Chondrocyte (in vitro differentiated cells): ENCODE measurements around the gene COTL1. TPM values are rescaled to one million over a fixed set of nuclear protein-coding genes. Genes with fewer than 3 reads are reported as not detected.
"Not testable (repeated sequence)": the region's sequence is repeated elsewhere in the genome, so short reads cannot be mapped to it uniquely, and the experiment has no call there.

Experiments used
- DNase-seq: peaks from one replicate; pipeline ENCODE4 v3.0.0; 2021; ENCODE audit warnings: mixed read lengths, low spot score
- H3K27ac Mint-ChIP-seq: one replicate; pipeline ENCODE4 v1.8.0; 2021; ENCODE audit warnings: mild to moderate bottlenecking, moderate library complexity, mixed read lengths; ENCODE audit not compliant: unreplicated experiment
- H3K27me3 Mint-ChIP-seq: 2 replicates; pipeline ENCODE4 v1.8.0; 2021; ENCODE audit warnings: low read depth, mixed read lengths
- H3K36me3 Mint-ChIP-seq: 2 replicates; pipeline ENCODE4 v1.8.0; 2021; ENCODE audit warnings: low read depth, mixed read lengths
- H3K4me1 Mint-ChIP-seq: 2 replicates; pipeline ENCODE4 v1.8.0; 2021; ENCODE audit warnings: low read depth, mild to moderate bottlenecking, mixed read lengths
- H3K4me3 Mint-ChIP-seq: one replicate; pipeline ENCODE4 v1.8.0; 2021; ENCODE audit warnings: mild to moderate bottlenecking, moderate library complexity, mixed read lengths; ENCODE audit not compliant: unreplicated experiment
- H3K9me3 Mint-ChIP-seq: 2 replicates; pipeline ENCODE4 v1.8.0; 2021; ENCODE audit warnings: low read depth, mixed read lengths
- CTCF ChIP-seq: fragments of 200-600 bp; sonication (generic); IDR thresholded peaks from 2 replicates; pipeline ENCODE4 v1.5.0; 2021; ENCODE audit warnings: antibody characterized with exemption, mild to moderate bottlenecking, moderate library complexity
- total RNA-seq: library from RNA; stranded (reverse); gene quantifications from 3 replicates; pipeline ENCODE4 v1.2.1, GENCODE V29; 2021

COTL1 gene
- total RNA-seq, 1 donor from 2014 or later, result 52.8 TPM

DNA sequence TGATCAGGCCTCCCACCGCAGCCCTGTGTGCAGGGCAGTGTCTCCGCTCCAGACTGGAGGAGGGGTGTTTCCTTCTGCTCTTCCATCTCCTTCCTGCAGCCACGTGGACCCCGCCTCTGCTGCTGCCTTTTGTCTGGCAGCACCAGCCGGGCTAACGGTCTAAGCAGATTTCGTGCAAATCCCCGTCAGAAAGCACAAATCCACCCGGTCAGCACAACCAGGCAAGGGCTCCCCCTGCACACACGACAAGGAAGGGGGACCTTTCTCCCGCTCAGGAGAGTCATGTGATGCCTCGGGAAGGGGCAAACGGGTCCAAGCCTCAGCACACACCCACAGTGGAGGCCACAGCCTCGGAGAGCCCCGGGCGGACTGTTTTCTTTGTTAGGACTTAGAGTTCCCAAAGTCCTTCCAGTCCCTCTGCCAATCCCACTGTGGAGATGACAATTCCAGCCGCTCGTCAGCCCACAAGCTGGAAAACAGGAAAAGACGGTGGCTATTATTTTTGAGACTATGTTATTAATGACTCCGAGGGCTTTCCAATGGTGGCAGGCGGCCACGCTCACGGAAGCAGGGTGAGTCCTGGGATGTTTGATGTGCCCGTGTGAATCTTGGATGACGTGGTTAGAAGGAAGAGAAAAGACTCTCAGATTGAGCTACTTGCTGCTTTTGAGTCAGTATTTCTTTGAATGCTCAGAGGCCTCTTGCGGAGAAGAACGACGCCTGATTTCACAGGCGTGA is 90.9 kb downstream of the COTL1 start:
- Mint-ChIP-seq H3K4me1 (peaks cover 20% of the 10 kb centered on the region), H3K4me3 (no peak overlapping the region), H3K36me3 (peaks cover 7% of the 10 kb centered on the region), H3K27me3 (peaks cover 3% of the 10 kb centered on the region), H3K27ac (peak overlapping the region; percentile 24), H3K9me3 (peaks cover 10% of the 10 kb centered on the region)
- no peak for DNase-seq
- TF ChIP-seq CTCF, result no peak

DNA sequence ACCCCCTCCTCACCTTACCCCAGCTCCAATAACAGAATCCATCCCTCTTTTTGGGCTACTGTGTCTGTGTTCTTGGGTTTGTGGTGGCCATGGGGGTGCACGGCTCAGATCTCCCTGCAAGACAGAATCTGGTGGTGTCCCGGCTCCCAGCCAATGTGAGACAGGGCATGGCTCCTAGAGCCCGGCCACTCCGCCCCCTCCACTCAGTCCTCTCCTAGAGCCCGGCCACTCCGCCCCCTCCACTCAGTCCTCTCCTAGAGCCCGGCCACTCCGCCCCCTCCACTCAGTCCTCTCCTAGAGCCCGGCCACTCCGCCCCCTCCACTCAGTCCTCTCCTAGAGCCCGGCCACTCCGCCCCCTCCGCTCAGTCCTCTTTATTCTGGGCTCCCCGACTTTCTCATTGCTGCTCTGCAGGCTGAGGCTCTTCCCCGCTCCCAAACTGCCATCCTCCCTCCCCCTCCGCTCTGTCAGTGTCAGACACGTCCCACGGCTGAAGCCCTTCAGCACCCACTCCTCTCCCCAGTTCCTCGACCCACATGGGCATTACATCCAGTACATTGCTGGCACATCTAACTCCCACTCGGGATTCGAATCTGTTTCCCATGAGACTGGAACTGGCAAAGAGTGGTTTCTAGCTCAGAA is 92.8 kb downstream of the COTL1 start:
- not testable (repeated sequence) for H3K27ac Mint-ChIP-seq, H3K9me3 Mint-ChIP-seq, DNase-seq, H3K27me3 Mint-ChIP-seq, H3K4me3 Mint-ChIP-seq, H3K36me3 Mint-ChIP-seq
- peaks cover 14% of the 10 kb centered on the region for H3K4me1 Mint-ChIP-seq

DNA sequence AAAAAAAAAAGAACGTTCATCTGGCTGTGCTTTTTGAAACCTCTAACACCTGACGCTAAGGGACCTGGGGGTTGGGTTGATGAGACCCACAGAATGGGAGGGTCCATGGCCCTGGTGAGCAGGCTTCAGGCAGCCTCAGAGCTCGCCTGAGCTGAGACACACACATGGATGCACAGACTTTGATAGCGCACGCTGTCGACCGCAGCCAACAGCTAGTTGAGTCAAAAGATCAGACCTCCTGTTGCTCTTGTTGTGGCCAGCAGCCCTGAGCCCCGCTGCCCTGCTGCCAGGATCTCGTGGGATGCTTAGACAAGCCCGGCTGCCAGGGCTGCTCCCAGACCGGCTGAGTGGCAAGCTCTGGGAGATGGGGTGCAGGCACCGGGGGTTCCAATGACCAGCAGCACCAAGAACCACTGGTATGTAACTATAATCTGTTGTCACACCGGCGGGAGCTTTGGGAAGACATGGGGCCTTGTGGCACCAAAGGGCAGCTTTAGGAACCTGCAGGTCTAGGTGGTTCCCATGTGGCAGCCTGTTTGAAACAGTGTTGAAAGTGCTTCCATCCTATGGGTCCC is 93.4 kb downstream of the COTL1 start:
- peaks cover 14% of the 10 kb centered on the region for H3K4me1 Mint-ChIP-seq
- H3K36me3 Mint-ChIP-seq, result peaks cover 3% of the 10 kb centered on the region
- TF ChIP-seq CTCF, result no peak
- H3K4me3 Mint-ChIP-seq, result no peak overlapping the region
- peaks cover 8% of the 10 kb centered on the region for H3K9me3 Mint-ChIP-seq
- DNase-seq, result no peak
- H3K27me3 Mint-ChIP-seq, result peaks cover 3% of the 10 kb centered on the region
- no peak overlapping the region for H3K27ac Mint-ChIP-seq

DNA sequence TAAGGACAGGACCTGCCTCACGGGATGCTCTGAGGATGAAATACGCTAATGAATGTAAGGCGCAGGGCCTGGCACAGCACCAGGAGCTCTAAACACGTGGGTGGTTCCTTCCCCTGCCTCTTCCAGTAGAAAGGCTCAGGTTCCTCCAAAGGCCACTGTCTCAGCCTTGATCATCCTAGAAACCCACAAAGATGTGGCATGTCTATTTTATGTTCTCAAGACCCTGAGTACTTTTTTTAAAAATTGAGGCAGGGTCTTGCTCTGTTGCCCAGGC is 96.4 kb downstream of the COTL1 start:
- peaks cover 1% of the 10 kb centered on the region for H3K36me3 Mint-ChIP-seq
- DNase-seq, result no peak

GRCh38 chr16:84520725-84521496 is 97.0 kb downstream of the COTL1 start:
- DNase-seq, result no peak
- Mint-ChIP-seq H3K27me3 (peaks cover 5% of the 10 kb centered on the region), H3K9me3 (peaks cover 3% of the 10 kb centered on the region), H3K36me3 (peaks cover 1% of the 10 kb centered on the region), H3K4me3 (no peak overlapping the region), H3K27ac (no peak overlapping the region), H3K4me1 (peaks cover 13% of the 10 kb centered on the region)
- no peak for TF ChIP-seq CTCF

More for the DNA sequence above, 96.4 kb downstream of the COTL1 start:
- Mint-ChIP-seq H3K27ac (no peak overlapping the region), H3K4me3 (no peak overlapping the region), H3K4me1 (peaks cover 13% of the 10 kb centered on the region), H3K9me3 (peaks cover 3% of the 10 kb centered on the region), H3K27me3 (peaks cover 5% of the 10 kb centered on the region)
- no peak for TF ChIP-seq CTCF
